ENCODE data around the gene VTN.

The VTN gene

DNA sequence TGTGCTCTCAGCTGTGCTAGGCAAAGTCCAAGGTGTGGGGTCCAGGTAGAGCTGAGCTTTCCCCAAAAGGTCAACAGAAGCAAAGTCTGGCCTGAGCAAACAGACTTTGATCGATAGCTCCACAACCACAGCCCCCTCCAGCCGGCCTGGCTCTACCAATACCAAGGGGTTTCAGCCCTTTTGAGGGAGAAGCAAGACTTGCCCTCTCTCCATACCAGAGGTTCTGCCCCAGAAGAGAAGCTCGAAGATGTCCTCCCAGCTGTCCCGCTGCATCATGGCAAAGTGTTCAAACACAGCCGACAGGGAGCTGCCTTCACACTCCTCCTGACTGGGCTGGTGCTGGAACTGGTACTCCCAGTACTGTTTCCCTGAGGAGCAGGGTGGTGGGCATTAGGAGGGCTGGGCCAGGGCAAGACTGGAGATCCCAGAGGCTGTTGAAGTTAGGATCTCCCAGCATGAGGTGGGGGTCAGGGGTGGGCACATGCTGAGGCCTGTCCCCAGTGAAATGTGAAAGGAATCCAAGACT is 1.7 kb downstream of the VTN start:
- DNase-seq, result no peak

DNA sequence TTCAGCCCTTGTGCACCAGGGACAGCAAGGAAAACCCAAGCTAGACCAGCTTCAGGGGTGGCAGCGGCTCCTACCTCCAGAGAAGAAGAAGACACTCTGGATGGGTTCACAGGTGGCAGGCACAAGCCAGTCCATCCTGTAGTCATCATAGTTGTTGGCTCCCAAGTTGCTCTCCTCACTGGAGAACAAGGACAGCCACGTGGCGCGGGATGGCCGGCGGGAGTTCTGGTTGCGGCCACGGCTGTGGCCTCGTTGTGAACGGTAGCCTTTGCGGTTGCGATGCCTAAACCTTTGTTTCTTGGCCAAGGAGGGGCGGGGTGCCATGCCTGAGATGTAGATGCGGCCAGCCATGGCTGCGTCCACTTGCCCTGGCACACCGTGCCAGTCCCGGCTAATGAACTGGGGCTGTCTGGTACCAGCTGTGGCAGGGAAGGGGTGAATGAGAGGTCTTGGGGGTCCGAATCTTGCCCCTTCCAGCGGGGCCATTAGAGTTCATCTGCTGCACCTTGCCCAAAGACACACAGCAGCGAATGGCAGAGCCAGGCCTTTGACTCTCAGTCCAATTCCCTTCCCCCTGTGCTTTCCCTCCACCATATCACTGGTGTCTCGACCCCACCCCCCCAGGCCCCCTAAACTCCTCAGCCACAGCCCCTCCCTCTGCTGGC is 2.3 kb downstream of the VTN start:
- DNase-seq, result no peak

DNA sequence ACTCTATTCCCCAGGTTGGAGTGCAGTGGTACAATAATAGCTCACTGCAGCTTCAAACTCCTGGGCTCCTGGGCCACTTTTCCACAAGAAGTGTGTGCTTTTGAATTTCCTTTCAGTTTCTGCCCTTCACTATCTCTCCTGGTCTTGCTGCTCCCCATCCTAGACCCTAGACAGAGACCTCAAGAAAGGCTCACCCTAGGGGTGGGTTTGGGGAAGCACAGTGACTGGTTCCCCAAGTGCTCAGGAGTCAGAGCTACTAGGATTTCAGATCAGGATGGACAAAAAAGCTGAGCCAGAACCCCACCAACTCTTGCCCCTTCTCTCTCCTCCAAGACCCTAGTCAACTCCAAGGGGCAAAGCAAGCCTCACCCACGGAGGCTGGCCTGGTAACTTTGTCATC is 3.5 kb downstream of the VTN start:
- no peak for DNase-seq

DNA sequence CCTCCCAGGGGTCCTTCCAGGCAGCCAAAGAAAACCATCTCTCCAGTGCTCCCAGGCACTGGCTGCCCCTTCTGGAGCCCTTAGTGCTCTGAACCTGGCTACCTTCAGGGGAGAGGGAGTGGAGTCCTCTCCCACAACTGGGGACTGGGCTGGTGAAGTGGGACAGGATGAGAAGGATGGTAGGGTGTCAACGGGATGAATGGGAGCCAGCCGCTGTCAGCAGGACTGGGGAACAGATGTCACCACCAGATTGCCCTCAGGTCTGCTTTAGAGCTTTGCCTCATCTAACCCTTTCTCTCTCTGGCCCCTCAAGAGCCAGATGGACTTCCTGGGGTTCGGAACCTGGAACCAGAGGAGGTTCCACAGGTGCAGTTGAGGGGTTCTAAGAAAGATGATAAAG is 4.6 kb downstream of the VTN start:
- no peak for DNase-seq

DNA sequence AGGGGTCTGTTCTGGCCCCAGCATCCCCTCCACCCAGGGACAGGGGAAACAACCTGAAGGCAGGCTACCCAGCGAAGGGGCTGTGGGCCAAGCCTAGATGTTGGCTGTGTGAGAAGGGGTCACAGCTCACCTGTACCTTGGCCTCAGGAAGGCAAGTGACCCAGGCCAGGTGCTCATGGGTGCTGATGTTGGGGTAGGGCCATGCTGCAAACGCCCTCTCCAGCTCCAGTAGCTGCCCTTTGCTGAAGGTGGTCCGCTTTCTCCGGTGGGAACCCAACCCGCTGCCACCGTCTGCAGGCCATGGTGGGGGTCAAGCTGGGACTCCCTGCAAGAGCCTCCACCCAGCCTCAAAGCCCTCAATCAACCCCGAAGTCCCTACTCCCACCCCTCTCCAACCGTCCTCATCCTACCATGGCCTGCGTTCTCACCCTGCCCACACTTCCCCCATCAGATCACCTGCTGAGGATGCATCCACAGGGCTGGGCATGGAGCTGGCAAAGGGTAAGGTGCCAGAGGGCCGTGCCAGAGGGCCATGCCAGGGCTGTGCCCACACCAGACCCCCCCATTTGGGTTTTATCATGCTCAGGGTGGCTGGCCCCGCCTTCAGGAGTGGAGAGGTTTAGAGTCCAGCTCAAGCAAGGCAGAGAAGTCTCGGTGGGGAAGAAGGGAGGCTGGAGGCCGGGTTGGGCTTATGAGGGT is 5.3 kb downstream of the VTN start, which contains the start of gene SEBOX:
SEBOX (minus strand) TSS at position 535 of the 699 bp plus-strand sequence; CDS start at position 487, 48 bp downstream.
- no peak for DNase-seq

DNA sequence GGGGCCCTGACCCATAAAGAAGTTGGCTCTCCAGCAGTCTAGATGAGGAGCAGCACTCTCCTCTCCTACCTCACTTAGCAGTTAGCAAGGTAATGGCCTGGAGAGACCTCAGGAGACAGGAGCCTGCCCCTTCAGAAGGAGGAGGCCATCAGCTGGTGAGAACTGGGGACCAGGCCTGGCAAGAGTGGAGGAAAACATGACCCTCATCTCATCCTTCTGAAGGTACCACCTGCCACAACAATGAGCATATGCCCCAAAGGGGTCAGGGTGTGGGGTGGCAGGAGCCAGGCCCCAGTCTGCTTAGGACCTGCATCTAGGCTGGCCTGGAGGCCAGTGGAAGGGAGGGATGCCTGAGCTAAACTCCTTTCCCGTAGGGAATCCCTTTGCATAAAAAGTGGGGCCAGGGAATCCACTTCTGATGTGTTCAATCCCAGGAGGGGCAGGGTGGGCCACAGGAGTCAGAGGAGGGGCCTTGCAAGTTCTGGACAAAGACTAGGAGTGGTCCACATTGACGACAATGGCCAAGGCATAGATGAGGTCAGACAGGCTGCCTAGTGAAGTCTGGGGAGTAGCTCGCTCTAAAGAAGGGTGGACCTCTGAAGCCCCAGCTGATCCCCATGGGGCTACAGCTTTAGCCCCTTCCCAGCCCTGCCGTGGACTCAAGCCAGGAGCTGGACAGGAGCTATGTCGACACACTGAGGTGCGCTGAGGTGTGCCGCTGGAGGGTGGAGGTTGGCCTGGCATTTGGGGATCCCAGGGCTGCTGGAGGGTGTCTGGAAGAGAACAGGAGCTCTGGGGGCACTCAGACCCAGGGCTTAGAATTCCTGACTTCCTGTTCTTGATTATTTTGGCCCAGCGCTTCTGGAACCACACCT is 6.1 kb downstream of the VTN start:
- DNase-seq, result no peak

DNA sequence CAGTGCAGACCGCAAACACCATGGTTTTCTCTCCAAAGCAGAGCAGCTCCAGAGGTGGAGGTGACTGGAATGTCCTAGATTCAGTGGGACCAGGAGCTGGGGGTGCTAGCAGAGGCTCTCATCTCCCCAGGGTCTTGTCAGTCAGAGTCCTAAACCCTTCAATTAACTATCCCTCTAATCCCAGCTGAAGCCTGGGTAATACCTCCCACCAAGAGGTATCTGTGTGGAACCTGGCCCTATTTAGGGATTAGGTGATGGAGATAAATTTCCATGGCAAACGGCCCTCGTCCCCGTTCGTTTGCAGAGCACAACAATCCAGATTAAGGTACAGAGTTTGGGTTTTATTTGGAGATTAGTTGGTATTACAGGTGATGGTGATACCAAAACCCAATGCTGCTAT is 6.9 kb downstream of the VTN start:
- no peak for DNase-seq

DNA sequence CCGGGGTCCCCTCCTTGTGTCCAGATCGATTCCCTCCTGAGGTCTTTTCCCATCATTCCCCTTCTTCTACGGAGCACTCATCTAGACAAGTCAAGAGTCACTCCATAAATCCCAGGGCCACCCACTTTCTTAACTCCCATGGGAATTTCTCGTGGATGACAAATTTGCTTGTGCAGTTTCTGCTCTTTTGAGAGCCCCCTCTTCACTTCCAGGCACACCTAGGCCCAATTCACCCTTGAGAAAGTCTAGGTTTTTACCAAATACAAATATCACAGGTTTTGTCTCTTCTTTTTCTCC is 12.3 kb downstream of the VTN start:
- DNase-seq, result no peak

DNA sequence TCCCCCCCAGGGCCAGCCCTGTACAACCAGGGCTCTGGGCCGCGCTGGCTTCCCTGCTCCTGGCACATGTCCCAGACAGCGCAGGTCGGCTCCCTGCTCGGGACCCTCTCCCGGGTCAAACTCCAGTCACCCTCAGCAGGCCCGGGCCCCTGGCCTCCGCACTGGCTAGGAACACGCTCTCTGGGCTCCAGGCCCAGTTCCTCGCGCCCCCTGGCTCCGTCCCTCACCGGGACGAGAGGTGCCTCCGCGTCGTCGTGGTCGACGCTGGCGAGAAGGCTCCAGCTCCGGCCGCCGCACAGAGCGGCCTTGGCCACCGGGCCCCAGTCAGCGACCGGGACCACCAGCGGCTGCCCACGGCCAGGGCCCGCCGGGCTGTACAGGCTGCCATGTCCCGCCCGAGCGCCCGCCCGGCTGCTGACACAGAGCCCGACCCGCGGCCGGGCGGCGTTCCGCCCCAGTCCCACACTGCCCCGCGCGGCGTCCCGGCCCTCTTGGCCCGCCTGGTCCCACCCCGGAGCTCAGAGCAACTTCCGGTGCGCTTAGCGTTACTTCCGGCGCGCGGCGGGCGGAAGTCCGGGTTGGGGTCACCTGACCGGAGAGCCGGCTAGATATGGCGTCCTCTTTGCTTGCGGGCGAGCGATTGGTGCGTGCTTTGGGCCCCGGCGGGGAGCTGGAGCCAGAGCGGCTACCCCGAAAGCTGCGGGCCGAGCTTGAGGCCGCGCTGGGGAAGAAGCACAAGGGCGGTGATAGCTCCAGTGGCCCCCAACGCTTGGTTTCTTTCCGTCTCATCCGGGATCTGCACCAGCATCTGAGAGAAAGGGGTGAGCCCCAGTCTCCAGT is 12.8 kb downstream of the VTN start, which contains the start of gene POLDIP2:
POLDIP2 (minus strand) TSS at position 467 of the 840 bp plus-strand sequence; CDS start at position 388, 79 bp downstream.
- peak; percentile 98 for DNase-seq

DNA sequence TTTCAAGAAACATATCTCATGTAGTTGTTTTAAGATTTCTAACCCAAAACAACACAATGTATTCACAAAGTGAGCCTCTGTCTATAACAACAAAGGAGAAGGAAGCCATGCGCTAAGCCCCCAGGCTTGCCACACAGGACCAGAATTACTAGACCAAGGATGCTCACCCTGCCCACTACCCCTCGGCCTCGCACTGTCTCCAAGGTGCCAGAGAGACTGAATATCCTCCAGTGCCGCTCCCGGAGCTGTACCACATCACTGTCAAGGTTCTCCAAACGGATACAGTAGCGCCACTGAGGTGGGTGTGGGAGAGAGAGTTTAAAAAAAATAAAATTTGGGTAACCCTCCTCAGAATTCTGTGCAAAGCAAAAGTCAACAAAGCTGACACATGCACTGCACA is 19.8 kb downstream of the VTN start:
- no peak for DNase-seq

DNA sequence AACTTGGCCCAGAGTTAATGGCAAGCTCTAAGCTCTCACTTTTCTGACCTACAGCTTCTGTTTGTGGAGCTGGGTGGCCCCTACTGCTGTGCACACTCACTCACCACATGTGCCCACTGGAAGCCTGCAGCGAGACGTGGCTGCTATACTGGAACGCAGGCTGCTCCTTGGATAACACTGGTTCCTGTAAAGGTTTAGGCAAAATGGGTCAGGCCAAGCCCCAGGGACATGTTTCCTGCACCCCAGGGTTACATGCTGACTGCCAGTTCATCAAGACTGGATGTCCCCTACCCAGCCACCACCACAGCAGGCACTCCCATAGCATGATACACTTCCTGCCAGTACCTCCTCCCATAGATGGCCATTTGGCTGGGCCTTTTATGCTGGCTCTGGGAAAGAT is 21.1 kb downstream of the VTN start:
- DNase-seq, result no peak

DNA sequence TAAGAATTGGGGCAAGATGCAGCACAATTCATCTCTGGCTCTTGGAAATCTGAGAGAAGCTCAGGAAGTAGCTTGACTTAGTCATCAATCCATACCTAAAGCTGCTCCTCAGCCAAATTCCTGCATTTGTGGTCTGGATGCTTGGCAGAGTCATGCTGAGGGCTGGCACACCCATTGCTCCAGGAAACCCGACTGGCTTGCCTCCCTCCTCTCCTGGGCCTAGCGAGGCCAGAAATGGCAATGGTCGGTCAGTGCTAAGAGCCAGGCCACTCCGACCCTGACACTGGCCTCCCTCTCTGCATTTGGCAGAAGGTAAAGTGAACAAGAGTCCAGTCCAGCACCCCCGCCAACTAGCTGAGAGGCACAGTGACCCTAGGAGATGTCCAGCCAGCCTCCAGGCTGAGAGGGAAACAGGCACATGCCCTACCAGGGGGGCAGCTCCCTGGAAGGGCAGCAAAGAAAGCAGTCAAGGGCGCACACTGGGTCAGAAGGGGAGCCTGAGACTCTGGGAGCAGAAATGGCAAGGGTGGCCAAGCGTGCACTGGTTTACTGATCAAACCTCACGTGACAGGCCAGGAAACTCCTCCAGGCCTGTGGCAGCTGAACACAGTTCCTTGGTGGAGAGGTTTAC is 22.7 kb downstream of the VTN start:
- no peak for DNase-seq

DNA sequence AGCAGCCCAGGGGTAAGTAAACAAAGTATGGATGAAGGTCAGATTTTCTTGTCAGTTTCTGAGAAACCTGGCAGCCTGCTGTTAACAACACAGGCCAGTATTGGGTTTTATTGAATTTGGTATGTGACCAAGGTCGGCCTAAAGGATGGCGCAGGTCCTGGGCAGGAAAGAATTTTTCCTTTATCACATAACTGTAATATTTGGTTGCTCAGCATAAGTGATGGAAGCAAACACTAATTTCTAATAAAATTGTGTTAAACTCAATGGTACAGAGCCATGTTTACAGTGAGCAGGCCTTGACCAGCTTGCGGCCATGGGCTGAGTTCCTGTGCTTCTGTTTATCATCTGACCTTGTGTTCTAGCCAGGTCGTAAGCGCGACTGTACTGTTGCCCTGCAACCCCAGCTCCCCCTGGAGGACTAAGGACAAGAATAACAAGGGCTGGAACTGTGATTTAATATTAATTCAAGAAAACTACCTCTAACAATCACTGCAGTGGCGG is 23.3 kb downstream of the VTN start:
- no peak for DNase-seq

DNA sequence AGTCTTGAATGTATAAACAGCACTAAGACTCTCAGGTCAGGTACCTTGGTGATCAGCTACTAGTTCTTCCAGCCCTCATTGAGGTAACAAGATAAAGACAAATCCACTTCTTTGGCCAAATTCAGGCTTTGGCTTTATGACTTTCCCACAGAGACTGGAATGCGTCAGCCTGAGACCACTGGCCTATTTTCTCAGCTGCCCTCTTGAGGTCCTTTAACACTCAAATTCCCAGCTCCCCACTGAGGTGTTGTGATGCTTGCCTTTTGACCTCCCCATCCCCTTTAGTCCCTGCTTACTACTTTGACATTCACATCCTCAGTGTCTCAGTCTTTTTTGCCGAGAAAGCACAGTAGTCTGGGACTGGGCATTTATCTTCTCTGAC is 23.9 kb downstream of the VTN start:
- no peak for DNase-seq

DNA sequence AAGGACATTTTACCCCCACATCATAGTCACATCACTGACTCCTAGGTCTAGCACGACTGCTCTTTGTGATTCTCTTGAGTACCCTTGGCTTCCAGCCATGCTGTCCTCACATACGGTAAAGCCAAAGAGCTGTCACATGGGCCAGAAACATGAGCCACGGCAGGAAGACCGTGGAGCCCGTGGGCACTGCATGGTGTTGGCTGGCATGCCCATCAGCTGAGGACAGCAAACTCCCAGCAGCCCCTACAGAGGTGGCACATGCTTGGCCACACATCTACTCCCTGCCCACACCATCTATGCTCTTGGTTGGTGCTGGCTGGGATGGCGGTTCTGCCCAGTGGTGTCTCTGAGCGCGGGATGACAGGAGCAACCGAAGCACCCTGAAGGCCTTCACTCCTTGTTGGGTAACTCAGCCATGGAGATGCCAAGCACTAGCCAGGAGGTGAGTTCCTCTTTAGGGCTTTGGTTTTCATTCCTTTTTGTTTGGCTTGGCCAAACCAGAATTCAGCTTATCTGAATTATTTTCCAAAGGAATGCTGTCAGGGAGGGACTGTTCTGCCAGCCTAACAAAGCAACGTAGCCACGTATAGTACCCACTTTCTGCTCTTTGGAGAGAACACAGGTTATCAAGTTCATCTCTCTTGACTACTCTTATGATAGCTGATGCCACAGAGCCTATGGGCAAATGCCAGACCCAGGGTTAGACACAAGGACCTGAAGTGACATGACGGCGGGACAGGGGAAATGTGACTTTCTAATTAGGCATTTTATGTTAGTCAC is 24.5 kb downstream of the VTN start:
- no peak for DNase-seq

DNA sequence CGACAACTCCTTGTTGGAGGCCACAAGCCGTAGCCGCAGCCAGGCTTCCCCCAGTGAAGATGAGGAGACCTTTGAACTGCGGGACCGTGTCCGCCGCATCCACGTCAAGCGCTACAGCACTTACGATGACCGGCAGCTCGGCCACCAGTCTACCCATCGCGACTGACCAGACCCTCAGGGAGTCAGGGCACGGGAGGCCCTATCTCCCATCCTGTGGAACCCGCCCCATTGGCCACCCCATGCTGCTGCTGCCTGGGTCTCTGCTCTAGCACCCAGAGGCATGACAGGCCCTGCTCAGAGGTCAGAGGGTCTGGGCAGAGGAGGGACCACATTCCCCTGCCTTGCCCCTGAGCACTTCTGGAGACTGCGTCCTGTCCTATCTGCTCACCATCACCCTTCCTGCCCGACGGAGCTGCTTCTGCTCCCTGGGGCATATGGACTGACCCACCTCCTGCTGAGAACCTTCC is 25.6 kb downstream of the VTN start:
- DNase-seq, result no peak

DNA sequence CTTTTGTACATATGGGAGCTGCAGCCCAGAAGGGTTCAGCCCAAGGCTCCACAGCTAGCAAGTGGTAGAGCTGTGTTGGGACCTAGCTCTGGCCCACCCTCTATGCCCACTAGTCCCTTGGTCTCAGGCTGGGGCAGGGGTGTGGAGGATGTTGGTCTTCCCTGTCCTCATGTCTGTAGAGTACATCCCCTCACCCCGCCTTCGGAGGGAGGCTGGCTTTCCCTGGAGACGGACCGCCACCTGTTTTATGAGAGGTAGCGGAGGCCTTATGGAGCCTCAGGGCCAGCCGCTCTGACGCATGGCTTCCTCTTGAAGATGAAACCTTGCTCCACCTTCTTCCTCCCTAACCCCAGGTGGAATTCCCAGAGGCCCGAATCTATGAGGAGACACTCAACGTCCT is 26.1 kb downstream of the VTN start:
- DNase-seq, result no peak

DNA sequence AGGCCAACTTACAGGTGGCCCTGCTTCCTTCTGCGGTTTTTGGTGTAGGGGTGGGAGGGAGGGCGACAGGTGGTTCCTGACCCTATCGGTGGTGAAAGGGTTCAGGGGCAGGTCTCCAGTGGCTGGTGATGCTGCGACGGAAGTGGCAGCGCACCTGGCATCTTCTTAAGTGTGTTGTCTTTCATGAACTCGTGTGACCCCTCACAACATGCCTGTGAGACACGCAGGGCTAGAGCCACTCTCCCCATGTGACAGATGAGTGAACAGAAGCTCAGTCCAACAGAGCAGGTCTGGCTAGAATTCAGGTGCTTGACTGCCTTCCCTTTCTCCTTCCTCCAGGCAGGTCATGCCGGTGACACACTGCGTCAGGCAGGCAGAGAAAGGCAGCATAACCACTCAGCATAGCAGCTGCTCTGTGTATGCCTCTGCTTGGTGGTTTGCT is 26.6 kb downstream of the VTN start:
- no peak for DNase-seq

DNA sequence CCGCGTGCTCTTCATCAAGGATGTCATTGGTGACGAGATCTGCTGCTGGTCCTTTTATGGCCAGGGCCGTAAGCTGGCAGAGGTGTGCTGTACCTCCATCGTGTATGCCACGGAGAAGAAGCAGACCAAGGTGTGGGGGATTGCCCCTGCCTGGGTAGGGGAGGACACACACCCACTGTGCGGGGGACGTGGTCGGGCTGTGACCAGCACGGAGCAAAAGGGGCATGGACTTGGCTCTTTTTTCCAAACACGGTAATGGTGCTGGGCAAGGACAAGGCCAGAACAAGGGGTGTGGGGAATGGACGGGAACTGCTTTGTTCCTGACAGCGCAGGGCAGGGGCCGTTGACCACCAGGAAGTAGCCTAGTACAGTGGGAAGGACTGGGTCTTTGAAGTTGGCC is 27.8 kb downstream of the VTN start:
- DNase-seq, result no peak

DNA sequence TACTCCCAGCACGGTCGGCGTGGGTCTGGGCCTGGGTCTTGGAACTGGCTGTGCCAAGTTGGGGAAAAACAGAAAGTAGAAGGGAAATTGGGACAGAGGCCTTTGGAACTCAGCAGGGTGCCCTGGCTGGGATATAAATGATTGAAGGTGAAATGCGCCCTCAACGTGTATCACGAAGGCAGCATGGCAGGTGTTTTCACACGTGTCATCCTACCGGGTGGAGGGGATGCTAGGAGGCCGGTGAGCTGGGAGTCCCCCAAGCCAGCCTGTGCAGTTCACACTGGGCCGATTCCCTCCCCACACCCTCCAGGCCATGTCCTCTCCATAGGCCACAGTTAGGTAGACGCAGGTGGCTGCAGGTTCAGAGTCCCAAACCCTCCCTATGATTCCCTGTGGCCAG is 28.6 kb downstream of the VTN start:
- no peak for DNase-seq

DNA sequence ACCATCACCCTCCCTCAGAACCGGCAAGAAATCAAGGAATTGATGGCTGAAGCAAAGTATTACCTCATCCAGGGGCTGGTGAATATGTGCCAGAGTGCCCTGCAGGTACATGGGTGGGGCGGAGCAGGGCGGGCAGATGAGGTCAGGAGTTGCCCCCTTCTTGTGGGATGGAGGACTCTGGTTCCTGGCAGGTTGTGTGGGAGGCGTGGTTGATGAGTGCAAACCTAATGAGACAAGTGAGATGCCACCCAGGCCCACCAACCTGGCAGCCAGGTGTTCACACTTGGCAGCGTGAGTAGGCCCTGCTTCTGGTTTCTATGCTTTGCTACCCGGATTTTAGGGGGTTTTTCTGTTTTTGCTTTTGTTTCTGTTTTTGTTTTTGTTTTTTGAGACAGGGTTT is 29.7 kb downstream of the VTN start:
- no peak for DNase-seq

Measured in suppressor macrophage treated with lipopolysaccharide for 4 hours (primary cell).